Fibroblast of peridontal ligament (primary cell): ENCODE measurements around the gene SEPTIN5.
"Not testable (repeated sequence)": the region's sequence is repeated elsewhere in the genome, so short reads cannot be mapped to it uniquely, and the experiment has no call there.

Experiments used
- DNase-seq: peaks from one replicate; pipeline ENCODE4 v3.0.0-alpha.2; 2010; ENCODE audit errors: extremely low read depth

SEPTIN5 gene

GRCh38 chr22:19680911-19681862, 33.1 kb upstream of the SEPTIN5 start:
- peak; percentile 7 for DNase-seq

- no peak for DNase-seq
Observed at GRCh38 chr22:19681863-19682245, 32.4 kb upstream of the SEPTIN5 start.

- DNase-seq = no peak
Observed at GRCh38 chr22:19686946-19687345, 27.4 kb upstream of the SEPTIN5 start.

- DNase-seq = no peak
Observed at GRCh38 chr22:19687561-19688300, 26.6 kb upstream of the SEPTIN5 start.

GRCh38 chr22:19688301-19689290, 25.7 kb upstream of the SEPTIN5 start:
- no peak for DNase-seq

- DNase-seq = no peak
Observed at GRCh38 chr22:19689408-19689807, 24.9 kb upstream of the SEPTIN5 start.

- DNase-seq = no peak
Observed at GRCh38 chr22:19691007-19691720, 23.1 kb upstream of the SEPTIN5 start.

GRCh38 chr22:19691721-19692341, 22.5 kb upstream of the SEPTIN5 start:
- DNase-seq = peak; percentile 40

GRCh38 chr22:19693581-19693980, 20.7 kb upstream of the SEPTIN5 start:
- no peak for DNase-seq

- DNase-seq = no peak
Observed at GRCh38 chr22:19693981-19694670, 20.2 kb upstream of the SEPTIN5 start.

GRCh38 chr22:19694696-19695095, 19.6 kb upstream of the SEPTIN5 start:
- DNase-seq = no peak

GRCh38 chr22:19696504-19697276, 17.6 kb upstream of the SEPTIN5 start:
- no peak for DNase-seq

GRCh38 chr22:19697871-19698270, 16.4 kb upstream of the SEPTIN5 start:
- DNase-seq = not testable (repeated sequence)

- DNase-seq = no peak
Observed at GRCh38 chr22:19700790-19701419, 13.4 kb upstream of the SEPTIN5 start.

GRCh38 chr22:19701420-19702145, 12.7 kb upstream of the SEPTIN5 start:
- DNase-seq = no peak

- DNase-seq = no peak
Observed at GRCh38 chr22:19703869-19704268, 10.4 kb upstream of the SEPTIN5 start.

- DNase-seq = no peak
Observed at GRCh38 chr22:19704355-19705015, 9.8 kb upstream of the SEPTIN5 start.
